SHP77 (cell line): ENCODE results near the gene AMIGO2.
"Not testable (repeated sequence)": the region's sequence is repeated elsewhere in the genome, so short reads cannot be mapped to it uniquely, and the experiment has no call there.

Source experiments
- DNase-seq, 2 experiments: peaks; one replicate each; lab custom pipeline; 2025; lab: John Stamatoyannopoulos, UW

Gene AMIGO2

GRCh38 chr12:47079468-47079980 lies at the start of gene AMIGO2, which contains the start of gene PCED1B:
AMIGO2 (minus strand) TSS chr12:47079959; CDS start chr12:47079002, 957 bp downstream.
PCED1B (plus strand) TSS chr12:47079621; CDS start chr12:47235064, 155,443 bp downstream.
- DNase-seq: peak; percentile 45 to 84

DNA sequence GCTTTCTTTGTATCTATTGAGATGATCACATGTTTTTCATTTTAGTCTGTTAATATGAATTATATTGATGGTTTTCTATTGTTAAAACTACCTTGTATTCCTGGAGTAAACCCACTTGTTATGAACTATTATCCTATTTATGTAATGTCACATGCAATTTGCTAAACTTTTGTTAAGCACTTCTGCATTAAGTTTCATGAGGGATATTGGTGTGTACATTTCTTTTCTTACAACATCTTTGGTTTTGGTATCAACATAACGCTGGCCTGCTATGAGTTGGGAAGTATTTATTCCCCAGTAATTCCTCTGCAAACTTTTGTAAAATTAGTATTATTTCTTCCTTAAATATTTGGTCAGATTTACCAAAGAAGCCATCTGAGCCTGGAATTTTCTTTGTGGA lies 46.5 kb upstream of the AMIGO2 start:
- no peak for DNase-seq

DNA sequence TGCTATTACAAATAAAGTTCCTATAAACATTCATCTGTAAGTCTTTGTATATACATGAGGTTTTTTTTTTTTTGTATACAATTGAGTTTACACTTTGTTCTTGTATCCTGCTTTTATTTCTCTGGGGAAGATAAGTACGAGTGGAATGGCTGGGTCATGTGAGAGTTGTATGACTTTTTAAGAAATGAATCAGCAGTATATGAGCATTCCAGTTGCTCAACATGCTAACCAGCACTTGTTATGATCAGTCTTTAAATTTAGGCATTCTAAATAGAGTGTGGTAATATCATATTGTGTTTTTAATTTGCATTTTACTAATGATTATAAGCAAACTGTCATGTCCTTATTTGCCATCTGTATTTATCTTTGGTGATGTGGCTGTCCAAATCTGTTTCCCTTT lies 44.7 kb upstream of the AMIGO2 start:
- no peak for DNase-seq

- DNase-seq: no peak
Observed at GRCh38 chr12:47123730-47124129, 44.0 kb upstream of the AMIGO2 start.

DNA sequence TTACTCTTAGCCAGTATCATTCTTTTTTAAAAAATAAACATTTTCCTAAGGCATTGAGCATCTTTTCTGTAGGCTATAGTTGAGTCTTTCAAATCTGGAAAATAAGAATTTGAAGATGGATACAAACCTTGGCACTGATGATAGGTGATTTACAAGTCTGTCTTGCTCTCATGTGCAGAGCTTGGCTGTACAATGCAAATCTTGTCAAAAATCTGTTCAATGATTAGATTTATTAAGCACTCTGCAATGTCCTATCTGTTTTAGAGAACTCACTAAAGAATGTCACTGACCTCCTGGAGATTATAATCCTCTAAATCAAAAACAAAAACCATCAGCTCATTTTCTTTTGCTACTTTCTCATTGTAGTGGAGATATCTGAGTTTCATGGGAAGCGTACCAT lies 42.8 kb upstream of the AMIGO2 start:
- no peak for DNase-seq

DNA sequence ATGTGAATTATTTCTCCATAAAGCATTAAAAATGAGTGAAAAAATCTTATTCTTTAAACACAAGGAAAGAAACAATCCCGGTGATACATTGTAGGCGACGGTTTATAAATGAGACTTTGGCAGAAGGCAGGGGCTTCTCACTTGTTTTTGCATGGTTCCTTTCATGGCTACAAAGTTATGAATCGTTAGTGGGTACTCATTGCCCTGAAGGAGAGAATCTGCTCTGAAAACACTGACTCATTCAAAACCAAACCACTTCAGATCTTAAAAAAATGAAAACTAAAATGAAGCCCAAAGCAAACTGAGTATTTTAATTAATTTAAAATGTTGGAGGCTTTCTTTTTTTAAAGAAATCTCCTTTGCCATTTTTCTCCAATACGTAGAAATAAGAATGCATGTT lies 41.4 kb upstream of the AMIGO2 start:
- no peak for DNase-seq

GRCh38 chr12:47120736-47121135 lies 41.0 kb upstream of the AMIGO2 start:
- no peak for DNase-seq

GRCh38 chr12:47117305-47117704 lies 37.5 kb upstream of the AMIGO2 start:
- DNase-seq: not testable (repeated sequence)

- DNase-seq: no peak
Observed at GRCh38 chr12:47114481-47114892, 34.7 kb upstream of the AMIGO2 start.

- DNase-seq: no peak
Observed at GRCh38 chr12:47112679-47113078, 32.9 kb upstream of the AMIGO2 start.

DNA sequence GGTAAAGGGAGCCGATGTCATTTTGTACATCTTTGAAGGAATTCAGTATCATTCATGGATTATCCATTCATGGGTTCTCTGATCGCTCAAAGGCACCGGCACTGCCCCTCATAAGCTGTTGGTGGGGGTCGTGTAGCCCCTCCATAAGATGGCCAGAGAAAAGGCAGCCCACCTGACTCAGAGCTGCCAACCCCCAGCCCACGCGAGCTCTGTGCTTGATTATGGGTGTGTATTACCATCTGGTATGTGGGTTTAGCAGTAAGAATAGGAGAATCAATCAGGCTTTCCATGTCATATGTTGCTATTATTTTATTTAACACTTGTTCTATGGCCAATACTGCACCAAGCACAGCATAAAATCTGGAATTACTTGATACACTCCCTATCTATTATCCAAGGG lies 32.1 kb upstream of the AMIGO2 start:
- DNase-seq: no peak

GRCh38 chr12:47111392-47111778 lies 31.6 kb upstream of the AMIGO2 start:
- DNase-seq: no peak

GRCh38 chr12:47110718-47111391 lies 31.1 kb upstream of the AMIGO2 start:
- no peak for DNase-seq

GRCh38 chr12:47110011-47110541 lies 30.3 kb upstream of the AMIGO2 start:
- no peak for DNase-seq

DNA sequence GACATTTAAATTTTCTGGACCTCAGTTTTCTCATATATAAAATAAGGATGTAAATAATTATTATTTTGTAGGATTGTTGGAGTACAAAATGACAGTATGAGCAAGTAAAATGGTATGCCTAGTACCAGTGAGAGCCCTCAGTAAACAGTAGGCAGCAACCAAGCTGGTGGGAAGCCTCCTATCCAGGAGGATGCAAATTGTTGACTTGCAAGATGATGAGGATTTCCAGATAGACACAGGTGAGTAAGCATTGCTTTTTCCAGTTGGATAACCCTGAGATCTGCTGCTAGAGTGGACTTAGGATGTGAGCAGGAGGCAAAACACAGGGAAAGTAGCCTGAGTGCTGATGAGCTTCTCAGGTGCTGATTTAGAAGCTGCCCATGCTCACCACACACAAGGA lies 28.2 kb upstream of the AMIGO2 start:
- no peak for DNase-seq

DNA sequence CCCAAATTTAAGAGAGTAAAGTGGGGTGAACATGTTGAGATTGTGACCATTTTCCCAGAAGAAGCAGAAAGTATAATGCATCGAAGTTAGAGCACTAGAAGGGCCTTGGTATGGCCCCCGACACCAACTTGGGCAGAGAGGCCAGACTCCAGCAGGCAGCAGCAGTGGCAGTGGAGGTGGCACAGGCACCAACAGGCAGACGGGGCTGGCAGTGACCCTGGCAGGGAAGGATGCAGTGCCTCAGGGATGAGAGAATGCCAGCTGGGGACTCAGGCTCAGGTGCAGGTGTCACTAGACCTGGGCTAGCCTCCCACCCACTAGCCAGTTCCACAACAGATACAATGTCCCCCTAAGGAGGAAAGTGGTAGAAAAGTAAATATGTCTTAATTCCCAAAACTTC lies 27.7 kb upstream of the AMIGO2 start:
- no peak for DNase-seq

GRCh38 chr12:47105914-47106674 lies 26.3 kb upstream of the AMIGO2 start:
- no peak for DNase-seq

GRCh38 chr12:47102845-47103651 lies 23.3 kb upstream of the AMIGO2 start:
- no peak for DNase-seq

GRCh38 chr12:47102406-47102805 lies 22.6 kb upstream of the AMIGO2 start:
- no peak for DNase-seq

GRCh38 chr12:47100160-47100559 lies 20.4 kb upstream of the AMIGO2 start:
- no peak for DNase-seq

GRCh38 chr12:47099610-47100009 lies 19.9 kb upstream of the AMIGO2 start:
- no peak for DNase-seq

- no peak for DNase-seq
Observed at GRCh38 chr12:47098099-47098498, 18.3 kb upstream of the AMIGO2 start.
